SJCRH30 (cell line): ENCODE results near the gene NUBPL. TPM values are rescaled to one million over a fixed set of nuclear protein-coding genes. Genes with fewer than 3 reads are reported as not detected.

Experiments used
- DNase-seq, 2 experiments: peaks; one replicate each; pipeline ENCODE4 v3.0.0-alpha.2; 2015 to 2020
- H3K27ac ChIP-seq: fragments of 250-450 bp; sonication (Bioruptor Pico); 2 replicates; pipeline ENCODE4 v1.5.1; 2020; ENCODE audit warnings: mild to moderate bottlenecking, moderate library complexity
- H3K27me3 ChIP-seq: fragments of 250-450 bp; sonication (Bioruptor Pico); 2 replicates; pipeline ENCODE4 v1.5.1; 2020; ENCODE audit warnings: mild to moderate bottlenecking, moderate library complexity
- H3K36me3 ChIP-seq: fragments of 250-450 bp; sonication (Bioruptor Pico); 2 replicates; pipeline ENCODE4 v1.5.1; 2020; ENCODE audit warnings: mild to moderate bottlenecking, moderate library complexity
- H3K4me1 ChIP-seq: fragments of 250-450 bp; sonication (Bioruptor Pico); 2 replicates; pipeline ENCODE4 v1.5.1; 2020; ENCODE audit warnings: mild to moderate bottlenecking, moderate library complexity
- H3K4me3 ChIP-seq: fragments of 250-450 bp; sonication (Bioruptor Pico); 2 replicates; pipeline ENCODE4 v1.5.1; 2020; ENCODE audit warnings: mild to moderate bottlenecking, moderate library complexity
- H3K9me3 ChIP-seq: fragments of 250-450 bp; sonication (Bioruptor Pico); replicated peaks from 2 replicates; pipeline ENCODE4 v1.5.1; 2020; ENCODE audit warnings: mild to moderate bottlenecking, moderate library complexity
- total RNA-seq: library from RNA; depleted of rRNA; stranded (reverse); fragments of >200 nt; shearing (Covaris generic); gene quantifications from 2 replicates; pipeline ENCODE4 v1.2.3, GENCODE V29; 2014; rRNA removed

The NUBPL gene, protein sequence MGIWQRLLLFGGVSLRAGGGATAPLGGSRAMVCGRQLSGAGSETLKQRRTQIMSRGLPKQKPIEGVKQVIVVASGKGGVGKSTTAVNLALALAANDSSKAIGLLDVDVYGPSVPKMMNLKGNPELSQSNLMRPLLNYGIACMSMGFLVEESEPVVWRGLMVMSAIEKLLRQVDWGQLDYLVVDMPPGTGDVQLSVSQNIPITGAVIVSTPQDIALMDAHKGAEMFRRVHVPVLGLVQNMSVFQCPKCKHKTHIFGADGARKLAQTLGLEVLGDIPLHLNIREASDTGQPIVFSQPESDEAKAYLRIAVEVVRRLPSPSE
- 11.2 and 13.6 TPM in 2 replicates for total RNA-seq

DNA sequence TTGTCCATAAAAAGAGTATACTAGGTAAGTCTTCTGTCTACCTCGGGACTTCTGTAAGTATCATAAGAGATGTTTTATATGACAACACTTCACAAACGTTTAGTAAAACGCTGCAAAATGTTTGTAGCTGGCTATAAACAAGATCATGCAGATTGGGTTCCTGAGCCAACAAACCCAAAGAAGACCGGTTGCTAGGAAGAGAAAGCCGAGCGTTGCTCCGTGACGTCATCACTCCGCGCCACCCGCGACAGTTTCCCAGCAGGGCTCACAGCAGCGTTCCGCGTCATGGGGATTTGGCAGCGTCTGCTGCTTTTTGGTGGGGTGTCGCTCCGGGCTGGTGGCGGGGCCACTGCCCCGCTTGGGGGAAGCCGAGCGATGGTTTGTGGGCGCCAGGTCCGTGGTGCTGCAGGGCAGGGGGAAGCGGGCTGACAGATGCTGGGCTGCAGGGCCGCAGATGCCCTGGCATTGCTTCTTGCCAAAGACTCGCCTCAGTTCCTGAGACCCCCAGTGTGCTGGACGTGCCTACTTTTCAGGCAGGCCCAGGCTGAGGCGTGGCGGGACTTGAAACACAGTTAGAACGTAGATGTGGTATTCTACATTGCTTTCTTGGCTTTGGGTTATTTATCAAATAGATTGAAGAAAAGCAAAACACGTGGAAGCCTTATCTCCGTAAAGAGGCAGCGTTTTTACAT lies at the start of gene NUBPL:
NUBPL (plus strand) TSS at position 250 of the 692 bp plus-strand sequence; CDS start at position 286, 36 bp downstream.
- H3K4me1 ChIP-seq = no peaks in the 10 kb centered on the region
- H3K4me3 ChIP-seq = peak within 1 kb of the TSS; percentile 77
- peak; percentile 95 to 97 for DNase-seq
- H3K27ac ChIP-seq = peak within 1 kb of the TSS; percentile 77
- H3K36me3 ChIP-seq = 0 out of 2 replicates have a peak, but pooled peaks cover 2% of the 10 kb centered on the region
- no peaks in the 10 kb centered on the region for H3K27me3 ChIP-seq
- H3K9me3 ChIP-seq = no peaks in the 10 kb centered on the region

DNA sequence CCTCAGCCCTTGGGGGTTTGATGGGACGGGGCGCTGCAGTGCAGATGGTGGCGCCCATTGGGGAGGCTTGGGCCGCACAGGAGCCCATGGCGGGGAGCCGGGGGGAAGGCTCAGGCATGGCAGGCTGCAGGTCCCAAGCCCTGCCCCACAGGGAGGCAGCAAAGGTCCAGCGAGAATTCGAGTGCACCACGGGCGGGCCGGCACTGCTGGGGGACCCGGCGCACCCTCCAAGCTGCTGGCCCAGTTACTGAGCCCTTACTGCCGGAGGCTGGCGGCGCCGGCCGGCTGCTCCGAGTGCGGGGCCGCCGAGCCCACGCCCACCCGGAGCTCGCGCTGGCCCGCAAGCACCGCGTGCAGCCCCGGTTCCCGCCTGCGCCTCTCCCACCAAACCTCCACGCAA lies 34.1 kb upstream of the NUBPL start:
- no peak overlapping the region for H3K27ac ChIP-seq
- H3K36me3 ChIP-seq = no peaks in the 10 kb centered on the region
- DNase-seq = no peak
- no peaks in the 10 kb centered on the region for H3K9me3 ChIP-seq
- H3K27me3 ChIP-seq = no peaks in the 10 kb centered on the region; the same call in 1 of the 2 replicates
- no peaks in the 10 kb centered on the region for H3K4me1 ChIP-seq
- no peak overlapping the region for H3K4me3 ChIP-seq

DNA sequence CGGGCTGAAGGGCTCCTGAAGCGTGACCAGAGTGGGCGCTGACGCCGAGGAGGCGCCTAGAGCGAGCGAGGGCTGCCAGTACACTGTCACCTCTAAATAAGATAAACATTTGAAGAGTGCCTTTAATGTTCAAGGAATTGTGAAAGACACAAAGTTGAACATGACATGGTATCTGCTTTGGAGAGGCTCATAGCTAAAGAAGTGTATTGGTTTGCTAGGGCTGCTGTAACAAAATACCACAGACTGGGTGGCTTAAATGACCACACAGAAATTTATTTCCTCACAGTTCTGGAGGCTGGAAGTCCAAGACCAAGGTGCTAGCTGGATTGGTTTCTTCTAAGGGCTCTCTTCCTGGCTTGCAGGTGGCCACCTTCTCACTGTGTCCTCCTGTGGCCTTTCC lies 33.7 kb upstream of the NUBPL start:
- H3K4me3 ChIP-seq = no peak overlapping the region
- H3K36me3 ChIP-seq = no peaks in the 10 kb centered on the region
- no peak for DNase-seq
- H3K27ac ChIP-seq = no peak overlapping the region
- no peaks in the 10 kb centered on the region for H3K9me3 ChIP-seq
- no peaks in the 10 kb centered on the region; the same call in 1 of the 2 replicates for H3K27me3 ChIP-seq
- no peaks in the 10 kb centered on the region for H3K4me1 ChIP-seq

DNA sequence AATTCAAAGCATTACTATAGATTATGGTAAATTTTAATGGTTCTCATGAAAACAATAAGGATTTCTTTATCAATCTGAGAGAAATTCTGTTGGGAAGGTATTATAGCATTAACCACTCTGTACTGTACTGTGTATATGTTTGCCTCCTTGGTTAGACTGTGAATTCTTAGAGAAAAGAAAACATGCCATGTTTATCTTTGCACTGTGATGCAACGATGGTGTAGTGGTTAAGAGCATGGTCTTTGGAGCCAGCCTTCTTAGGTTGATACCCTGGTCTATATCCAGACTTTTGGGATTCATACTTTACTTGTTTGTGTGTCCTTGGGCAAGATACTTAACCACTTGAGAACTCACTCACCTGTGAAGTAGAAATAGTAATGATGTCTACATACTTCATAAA lies 32.2 kb upstream of the NUBPL start:
- DNase-seq = no peak
- Histone ChIP-seq H3K36me3 (no peaks in the 10 kb centered on the region), H3K4me1 (no peaks in the 10 kb centered on the region), H3K27ac (no peak overlapping the region), H3K9me3 (no peaks in the 10 kb centered on the region), H3K27me3 (no peaks in the 10 kb centered on the region), H3K4me3 (no peak overlapping the region)

DNA sequence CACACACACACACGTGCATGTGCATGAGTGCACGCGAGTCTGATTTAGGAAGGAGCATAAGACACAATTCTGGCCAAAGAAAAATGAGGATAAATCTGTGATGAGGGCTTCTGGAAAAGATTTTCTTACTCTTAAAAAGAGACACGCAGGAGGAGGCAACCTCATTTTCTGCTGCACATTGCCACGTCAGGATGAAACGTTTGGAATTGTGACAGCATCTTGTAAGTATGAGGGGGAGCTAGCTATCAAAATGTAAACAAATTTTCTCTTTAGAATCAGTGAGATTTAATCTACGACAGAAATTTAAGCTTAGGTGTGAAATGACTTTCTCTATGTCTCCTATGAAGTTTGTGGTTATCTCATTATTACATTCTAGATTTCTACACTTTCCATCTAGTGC lies 31.1 kb upstream of the NUBPL start:
- Histone ChIP-seq H3K4me3 (no peak overlapping the region), H3K4me1 (no peaks in the 10 kb centered on the region), H3K36me3 (no peaks in the 10 kb centered on the region), H3K27ac (no peak overlapping the region), H3K9me3 (no peaks in the 10 kb centered on the region), H3K27me3 (no peaks in the 10 kb centered on the region)
- DNase-seq = no peak

DNA sequence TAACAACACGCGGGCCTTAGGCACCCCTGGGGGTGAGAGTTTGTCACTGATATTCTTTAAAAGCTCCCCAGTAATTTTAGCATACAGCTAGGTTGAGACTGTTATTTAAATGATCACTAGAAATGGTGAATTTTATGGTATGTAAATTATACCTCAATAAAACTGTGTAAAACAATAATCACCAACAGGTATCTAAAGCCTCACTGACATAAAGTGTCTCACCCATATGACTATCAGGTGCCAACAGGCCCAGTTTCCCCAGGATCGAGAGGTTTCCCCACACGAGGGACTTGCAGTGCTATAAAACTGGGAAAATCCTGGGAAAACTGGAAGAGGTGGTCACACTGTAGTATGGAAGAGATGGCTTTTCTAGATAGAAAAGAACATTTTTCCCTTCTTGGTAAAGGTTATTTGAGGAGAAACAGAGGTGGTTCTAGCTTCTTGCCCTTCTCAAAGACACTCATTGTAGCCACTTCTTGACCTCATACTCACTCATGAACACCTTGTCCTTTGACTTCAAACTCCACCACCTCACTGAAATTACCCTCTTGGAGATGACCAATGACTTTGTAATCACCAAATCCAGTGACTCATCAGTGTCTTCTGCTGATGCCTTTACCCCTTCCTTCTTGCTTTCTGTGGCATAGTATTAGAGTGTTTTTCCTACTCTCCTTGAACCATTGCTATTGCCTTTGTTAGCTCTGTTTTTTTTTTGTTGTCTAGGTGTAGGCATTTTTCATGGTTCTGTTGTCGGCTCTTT lies 24.8 kb upstream of the NUBPL start:
- Histone ChIP-seq H3K4me3 (no peak overlapping the region), H3K36me3 (no peaks in the 10 kb centered on the region), H3K4me1 (no peaks in the 10 kb centered on the region), H3K27me3 (no peaks in the 10 kb centered on the region), H3K27ac (no peak overlapping the region), H3K9me3 (no peaks in the 10 kb centered on the region)
- DNase-seq = no peak

DNA sequence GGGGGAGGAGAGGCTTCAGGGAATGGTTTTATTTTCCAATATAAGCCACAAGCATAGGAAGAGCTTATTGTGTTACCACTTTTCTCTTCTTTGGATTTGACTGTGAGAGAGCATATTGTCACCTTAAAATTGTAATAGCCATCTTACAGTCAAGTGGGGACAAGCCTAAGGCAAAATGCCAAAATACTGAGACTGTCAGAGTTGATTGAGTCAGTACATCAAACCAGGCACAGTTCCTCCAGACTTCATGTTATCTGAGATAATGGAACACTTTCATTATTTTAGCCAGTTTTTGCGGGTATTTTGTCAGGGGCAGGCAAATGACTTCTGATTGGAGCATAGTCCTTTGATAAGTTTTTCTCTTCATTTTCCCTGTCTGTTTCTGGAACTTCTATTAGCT lies 19.5 kb upstream of the NUBPL start:
- Histone ChIP-seq H3K9me3 (no peaks in the 10 kb centered on the region), H3K4me1 (no peaks in the 10 kb centered on the region), H3K27ac (no peak overlapping the region), H3K4me3 (no peak overlapping the region), H3K27me3 (no peaks in the 10 kb centered on the region), H3K36me3 (no peaks in the 10 kb centered on the region)
- DNase-seq = no peak

DNA sequence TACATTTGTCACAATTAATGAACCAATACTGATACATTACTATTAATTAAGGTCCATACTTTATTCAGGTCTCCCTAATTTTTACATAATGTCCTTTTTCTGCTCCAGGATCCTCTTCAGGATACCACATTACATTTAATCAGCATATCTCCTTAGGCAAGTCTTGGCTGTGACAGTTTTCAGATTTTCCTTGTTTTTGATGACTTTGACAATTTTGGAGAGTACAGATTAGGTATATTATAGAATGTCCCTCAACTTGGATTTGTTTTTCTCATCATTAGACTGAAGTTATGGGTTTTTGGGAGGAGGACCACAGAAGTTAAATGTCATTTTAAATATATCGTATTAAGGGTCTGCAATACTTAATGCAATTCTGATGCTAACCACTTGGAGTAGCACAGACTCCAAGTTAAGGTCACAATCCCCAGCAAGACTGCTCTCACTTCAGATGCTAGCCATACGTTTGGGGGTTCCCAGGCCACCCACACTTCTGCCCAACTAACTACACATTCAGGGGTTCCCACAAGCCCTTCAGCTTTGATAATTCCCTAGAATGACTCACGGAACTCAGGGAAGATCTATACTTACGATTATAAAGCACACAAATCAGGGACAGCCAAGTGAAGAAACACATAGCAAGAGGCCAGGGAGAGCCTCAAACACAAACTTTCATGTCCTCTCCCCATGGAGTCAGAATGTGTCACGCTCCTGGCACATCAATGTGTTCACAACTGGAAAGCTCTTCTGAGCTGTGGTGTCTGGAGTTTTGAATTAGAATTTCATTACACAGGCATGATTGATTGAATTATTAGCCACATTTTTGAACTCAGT lies 17.0 kb upstream of the NUBPL start:
- H3K9me3 ChIP-seq = no peaks in the 10 kb centered on the region; the same call in 1 of the 2 replicates
- DNase-seq = peak in 1 of 2 experiments; percentile 13
- no peaks in the 10 kb centered on the region for H3K27me3 ChIP-seq
- no peak overlapping the region for H3K4me3 ChIP-seq
- no peaks in the 10 kb centered on the region for H3K4me1 ChIP-seq
- H3K27ac ChIP-seq = no peak overlapping the region
- no peaks in the 10 kb centered on the region for H3K36me3 ChIP-seq

DNA sequence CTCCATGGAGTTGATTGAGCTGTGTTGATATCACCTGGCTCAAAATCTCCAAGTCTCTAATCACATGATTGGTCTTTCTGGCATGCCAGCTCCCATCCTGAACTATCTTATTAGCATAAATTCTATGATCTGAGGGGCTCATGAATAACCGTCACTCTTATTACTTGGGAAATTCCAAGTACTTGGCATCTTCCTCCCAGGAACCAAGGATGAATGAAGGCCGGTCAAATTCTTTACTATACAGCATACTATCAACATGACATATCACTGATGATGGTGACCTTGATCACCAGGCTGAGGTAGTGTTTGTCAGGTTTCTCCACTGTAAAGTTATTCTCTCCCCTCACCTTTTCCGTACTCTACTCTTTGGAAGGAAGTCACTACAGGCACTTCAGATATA lies 16.4 kb upstream of the NUBPL start:
- Histone ChIP-seq H3K4me3 (no peak overlapping the region), H3K27me3 (no peaks in the 10 kb centered on the region), H3K27ac (no peak overlapping the region), H3K9me3 (no peaks in the 10 kb centered on the region; the same call in 1 of the 2 replicates), H3K4me1 (no peaks in the 10 kb centered on the region), H3K36me3 (no peaks in the 10 kb centered on the region)
- DNase-seq = no peak

DNA sequence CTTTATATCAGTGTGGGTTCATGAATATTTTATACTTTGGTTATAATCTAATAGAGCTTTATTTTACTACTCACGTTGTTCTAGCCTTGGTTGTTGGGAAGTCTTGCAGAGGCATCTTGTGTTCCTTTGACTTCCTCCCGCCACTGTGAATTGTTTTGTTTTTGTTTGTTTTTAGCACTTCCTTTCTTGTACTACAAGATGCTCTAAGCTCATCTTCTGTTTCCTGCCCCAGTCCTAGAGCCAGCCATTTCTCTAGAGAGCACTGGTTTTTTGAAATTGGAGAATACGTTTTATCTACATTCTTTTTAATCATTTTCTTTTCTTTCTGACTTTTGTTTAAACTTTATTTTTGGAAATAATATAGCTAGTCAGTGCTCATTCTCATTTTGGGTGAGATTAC lies 15.9 kb upstream of the NUBPL start:
- H3K4me1 ChIP-seq = no peaks in the 10 kb centered on the region
- no peak overlapping the region for H3K27ac ChIP-seq
- H3K4me3 ChIP-seq = no peak overlapping the region
- H3K36me3 ChIP-seq = no peaks in the 10 kb centered on the region
- H3K9me3 ChIP-seq = no peaks in the 10 kb centered on the region; the same call in 1 of the 2 replicates
- no peak for DNase-seq
- H3K27me3 ChIP-seq = no peaks in the 10 kb centered on the region

DNA sequence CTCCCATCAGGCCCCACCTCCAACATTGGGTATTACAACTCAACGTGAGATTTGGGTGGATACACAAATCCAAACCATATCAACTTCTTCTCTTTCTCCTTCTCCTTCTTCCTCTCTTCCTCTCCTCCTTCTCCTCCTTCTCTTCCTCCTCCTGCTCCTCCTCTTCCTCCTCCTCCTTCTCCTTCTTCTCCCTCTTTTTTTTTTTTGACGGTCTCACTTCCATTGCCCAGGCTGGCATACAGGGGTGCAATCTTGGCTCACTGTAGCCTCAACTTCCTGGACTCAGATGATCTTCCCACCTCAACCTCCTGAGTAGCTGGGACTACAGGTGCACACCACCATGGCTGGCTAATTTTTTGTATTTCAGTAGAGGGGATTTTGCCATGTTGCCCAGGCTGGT lies 11.4 kb upstream of the NUBPL start:
- H3K4me3 ChIP-seq = no peak overlapping the region
- no peak for DNase-seq

DNA sequence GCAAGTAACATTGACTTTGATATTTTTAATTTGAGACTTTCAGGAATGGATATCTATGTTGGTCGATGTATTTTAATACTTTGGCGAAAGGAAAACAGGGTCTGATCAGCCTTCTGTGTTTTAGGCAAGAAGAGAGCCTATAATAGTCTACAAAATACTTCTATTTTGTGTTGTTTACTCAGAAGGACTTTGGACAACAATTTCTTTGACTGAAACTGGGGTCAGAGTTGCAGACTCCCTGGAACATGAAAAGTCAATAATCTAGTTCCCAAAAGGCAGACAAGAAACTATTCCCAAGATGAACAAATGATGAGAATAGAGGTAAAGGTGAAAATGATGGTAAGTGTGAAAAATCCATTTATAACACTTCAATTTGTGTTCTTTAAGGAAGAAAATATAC lies 10.6 kb upstream of the NUBPL start:
- no peaks in the 10 kb centered on the region for H3K27me3 ChIP-seq
- H3K4me1 ChIP-seq = no peaks in the 10 kb centered on the region
- H3K9me3 ChIP-seq = no peaks in the 10 kb centered on the region; the same call in 1 of the 2 replicates
- no peak for DNase-seq
- no peak overlapping the region for H3K27ac ChIP-seq
- H3K36me3 ChIP-seq = no peaks in the 10 kb centered on the region
- H3K4me3 ChIP-seq = no peak overlapping the region

More for the DNA sequence above, 11.4 kb upstream of the NUBPL start:
- no peaks in the 10 kb centered on the region for H3K27me3 ChIP-seq
- no peaks in the 10 kb centered on the region; the same call in 1 of the 2 replicates for H3K9me3 ChIP-seq
- H3K4me1 ChIP-seq = no peaks in the 10 kb centered on the region
- H3K36me3 ChIP-seq = no peaks in the 10 kb centered on the region
- H3K27ac ChIP-seq = no peak overlapping the region

DNA sequence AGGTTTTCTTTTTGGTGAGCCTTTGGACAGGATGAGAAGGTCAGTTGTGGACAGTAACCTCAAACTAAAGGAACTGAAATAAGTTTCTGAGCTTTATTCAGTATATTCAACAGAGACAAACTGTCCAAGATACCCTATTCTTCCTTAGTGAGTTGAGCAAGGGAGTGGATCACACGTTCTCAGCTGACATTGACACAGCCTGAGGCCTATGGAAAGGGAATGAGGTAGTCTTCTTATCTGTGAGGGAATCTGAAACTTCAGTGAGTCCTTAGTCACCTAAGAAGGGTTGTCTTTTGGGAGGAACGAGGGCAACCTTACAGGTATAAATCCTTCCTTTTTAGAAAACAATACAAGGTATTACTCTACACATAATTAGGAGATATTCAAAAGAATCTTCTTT lies 5.0 kb upstream of the NUBPL start:
- H3K4me3 ChIP-seq = no peak overlapping the region
- no peaks in the 10 kb centered on the region for H3K27me3 ChIP-seq
- no peak for DNase-seq

DNA sequence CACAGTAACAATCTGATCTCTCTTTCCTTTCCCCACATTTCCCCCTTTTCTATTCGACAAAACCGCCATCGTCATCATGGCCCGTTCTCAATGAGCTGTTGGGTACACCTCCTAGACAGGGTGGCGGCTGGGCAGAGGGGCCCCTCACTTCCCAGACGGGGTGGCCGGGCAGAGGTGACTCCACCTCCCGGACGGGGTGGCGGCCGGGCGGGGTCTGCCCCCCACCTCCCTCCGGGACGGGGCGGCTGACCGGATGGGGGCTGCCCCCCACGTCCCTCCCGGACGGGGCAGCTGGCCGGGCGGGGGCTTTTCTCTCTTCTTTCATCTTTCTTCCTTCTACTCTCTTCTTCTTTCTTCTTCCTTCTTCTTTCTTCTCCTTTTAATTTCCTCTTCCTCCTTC lies 1.3 kb upstream of the NUBPL start:
- no peak overlapping the region for H3K27ac ChIP-seq
- no peak for DNase-seq

More for the DNA sequence above, 5.0 kb upstream of the NUBPL start:
- Histone ChIP-seq H3K9me3 (no peaks in the 10 kb centered on the region), H3K4me1 (no peaks in the 10 kb centered on the region), H3K27ac (no peak overlapping the region), H3K36me3 (no peaks in the 10 kb centered on the region)

More for the DNA sequence above, 1.3 kb upstream of the NUBPL start:
- Histone ChIP-seq H3K9me3 (no peaks in the 10 kb centered on the region), H3K4me1 (no peaks in the 10 kb centered on the region), H3K36me3 (no peaks in the 10 kb centered on the region), H3K4me3 (no peak overlapping the region), H3K27me3 (no peaks in the 10 kb centered on the region)
